ENCODE measurements around the gene WDR48.

The WDR48 gene

DNA sequence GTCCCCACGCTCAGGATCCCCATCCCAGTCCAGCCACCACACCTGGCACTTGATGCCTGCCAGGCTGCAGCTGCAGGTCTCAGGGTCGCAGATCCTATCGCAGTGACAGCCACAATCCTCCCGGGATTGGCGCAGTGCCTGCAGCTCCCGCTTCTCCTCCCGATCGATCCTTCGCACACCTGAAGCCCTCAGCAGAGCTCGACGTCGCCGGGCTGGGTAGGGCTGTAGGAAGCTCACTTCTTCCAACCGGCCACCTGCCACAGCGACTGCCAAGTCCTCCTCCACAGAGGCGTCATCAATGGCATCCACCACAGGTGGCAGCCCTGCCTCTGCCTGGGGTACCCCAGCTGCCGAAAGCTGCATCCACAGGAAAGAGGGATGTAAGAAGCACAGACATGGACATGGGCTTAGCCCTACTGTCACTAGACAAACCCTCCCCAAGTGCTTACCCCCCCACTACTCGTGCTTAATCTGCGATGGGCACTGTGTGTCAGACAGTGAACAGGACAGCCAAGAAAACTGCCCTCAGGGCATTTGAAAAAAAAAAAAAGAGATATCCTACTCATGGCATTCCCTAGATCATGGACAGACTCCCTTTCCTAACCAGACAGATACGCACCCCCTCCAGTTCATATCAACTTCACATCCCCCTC, 92.4 kb downstream of the WDR48 start:
- no peak for DNase-seq (ENCODE audit: insufficient read length)
- FAIRE-seq: no peak
- TF ChIP-seq POLR2AphosphoS5 (IDR thresholded peaks at IDR 0.05; ENCODE audit: low read depth, low read length): no peak
- no peak for TF ChIP-seq POLR2A (IDR thresholded peaks at IDR 0.05; ENCODE audit: low read depth, low read length)
- no peak for TF ChIP-seq TAF1 (IDR thresholded peaks at IDR 0.05; ENCODE audit: borderline replicate concordance, low read depth, low read length)

GRCh38 chr3:39144748-39145380, 93.0 kb downstream of the WDR48 start:
- FAIRE-seq: no peak

GRCh38 chr3:39146083-39146501, 94.3 kb downstream of the WDR48 start:
- DNase-seq (ENCODE audit: insufficient read length) (no peak), FAIRE-seq (no peak)

More at GRCh38 chr3:39144748-39145380, 93.0 kb downstream of the WDR48 start:
- no peak for DNase-seq (ENCODE audit: insufficient read length)
- peak; percentile 21; the same call in 1 of the 2 replicates for TF ChIP-seq POLR2A (IDR thresholded peaks at IDR 0.05; ENCODE audit: low read depth, low read length)
- no peak for TF ChIP-seq TAF1 (IDR thresholded peaks at IDR 0.05; ENCODE audit: borderline replicate concordance, low read depth, low read length)
- TF ChIP-seq POLR2AphosphoS5 (IDR thresholded peaks at IDR 0.05; ENCODE audit: low read depth, low read length): no peak

More at GRCh38 chr3:39146083-39146501, 94.3 kb downstream of the WDR48 start:
- TF ChIP-seq POLR2A (IDR thresholded peaks at IDR 0.05; ENCODE audit: low read depth, low read length) (no peak), POLR2AphosphoS5 (IDR thresholded peaks at IDR 0.05; ENCODE audit: low read depth, low read length) (no peak), TAF1 (IDR thresholded peaks at IDR 0.05; ENCODE audit: borderline replicate concordance, low read depth, low read length) (no peak)
